ENCODE results near the gene KCND3. TPM values are rescaled to one million over a fixed set of nuclear protein-coding genes. Genes with fewer than 3 reads are reported as not detected.

Gene KCND3
- total RNA-seq, 1 experiment from 2014 or later = 0.15 TPM

DNA sequence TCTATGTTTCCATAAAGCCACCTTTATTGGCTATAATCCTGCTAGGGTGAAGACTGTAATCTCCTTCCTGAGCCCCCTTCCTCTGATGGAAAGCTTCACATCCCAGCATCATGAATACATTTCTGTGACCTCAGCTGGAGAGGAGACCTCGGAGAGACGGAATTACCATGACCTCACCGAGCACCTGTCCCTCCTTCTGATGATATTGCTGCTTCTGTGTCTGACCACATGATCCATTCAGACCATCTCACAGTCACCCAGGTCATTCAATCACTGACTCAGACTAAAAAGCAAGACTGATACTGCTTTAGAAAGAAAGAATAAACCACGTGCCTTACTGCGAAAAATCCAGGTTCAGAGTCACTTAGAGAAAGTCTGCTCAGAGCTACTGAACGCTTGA is 8.8 kb downstream of the KCND3 start:
- Histone ChIP-seq H4K91ac (ENCODE audit: insufficient read length, low read depth, low read length) (no peak overlapping the region), H2BK20ac (ENCODE audit: low read depth, low read length, poor library complexity, severe bottlenecking) (no peak overlapping the region), H2BK15ac (ENCODE audit: low read depth, low read length) (no peak overlapping the region), H4K20me1 (ENCODE audit: control insufficient read depth, insufficient read depth, insufficient read length) (no peaks in the 10 kb centered on the region), H3K27me3 (ENCODE audit: insufficient read depth, low read length) (no peaks in the 10 kb centered on the region), H4K5ac (ENCODE audit: insufficient read length, low read depth, low read length) (no peak overlapping the region), H3K9me3 (ENCODE audit: control insufficient read depth, low read depth, low read length) (no peaks in the 10 kb centered on the region), H2BK5ac (ENCODE audit: insufficient read length, low read length) (no peak overlapping the region), H4K8ac (replicated peaks; ENCODE audit: insufficient read length, low read depth, low read length) (no peak overlapping the region), H3K4ac (ENCODE audit: low read depth, low read length) (no peak overlapping the region), H3K14ac (ENCODE audit: insufficient read depth, low read length) (no peak overlapping the region), H3K79me2 (ENCODE audit: insufficient read depth, low read length) (no peaks in the 10 kb centered on the region), H3K27ac (ENCODE audit: insufficient read length, low read depth, low read length) (no peak overlapping the region), H3K18ac (ENCODE audit: insufficient read length, low read depth, low read length) (no peak overlapping the region), H3T11ph (ENCODE audit: low read length) (no peak overlapping the region), H3K4me2 (ENCODE audit: insufficient read depth, insufficient read length, low read length) (no peak overlapping the region), H2BK120ac (ENCODE audit: low read depth, low read length, poor library complexity, severe bottlenecking) (no peak overlapping the region), H3K23ac (ENCODE audit: insufficient read length, low read depth, low read length) (no peak overlapping the region), H2AK5ac (ENCODE audit: insufficient read length, low read length) (no peak overlapping the region), H3K9ac (ENCODE audit: extremely low read depth, insufficient read length, low read length) (no peak overlapping the region), H3K23me2 (ENCODE audit: insufficient read length, low read depth, low read length, poor library complexity, severe bottlenecking) (no peaks in the 10 kb centered on the region), H2BK12ac (ENCODE audit: insufficient read length, low read depth, low read length) (no peak overlapping the region), H3K56ac (ENCODE audit: insufficient read length, low read depth, low read length) (no peak overlapping the region), H3K79me1 (ENCODE audit: insufficient read depth, low read depth, low read length, poor library complexity, severe bottlenecking) (no peaks in the 10 kb centered on the region), H2AFZ (ENCODE audit: low read length) (no peak overlapping the region), H3K4me1 (ENCODE audit: insufficient read depth, low read length) (peaks cover 2% of the 10 kb centered on the region; the same call in 1 of the 2 replicates)
- Mint-ChIP-seq H3K9me3 (peaks cover 5 to 8% of the 10 kb centered on the region in 2 experiments; a peak in 4 of 5 replicates), H3K36me3 (ENCODE audit: insufficient read depth in 1 of 3, low read depth in 3 of 3) (peaks cover 2 to 7% (median 5%) of the 10 kb centered on the region in 3 experiments; a peak in 4 of 7 replicates), H3K27me3 (ENCODE audit: low read depth) (peaks cover 69% of the 10 kb centered on the region), H3K4me3 (no peak overlapping the region), H3K27ac (no peak overlapping the region), H3K4me1 (peaks cover 19 to 20% of the 10 kb centered on the region in 2 experiments)
- TF ChIP-seq, protein P1, sequence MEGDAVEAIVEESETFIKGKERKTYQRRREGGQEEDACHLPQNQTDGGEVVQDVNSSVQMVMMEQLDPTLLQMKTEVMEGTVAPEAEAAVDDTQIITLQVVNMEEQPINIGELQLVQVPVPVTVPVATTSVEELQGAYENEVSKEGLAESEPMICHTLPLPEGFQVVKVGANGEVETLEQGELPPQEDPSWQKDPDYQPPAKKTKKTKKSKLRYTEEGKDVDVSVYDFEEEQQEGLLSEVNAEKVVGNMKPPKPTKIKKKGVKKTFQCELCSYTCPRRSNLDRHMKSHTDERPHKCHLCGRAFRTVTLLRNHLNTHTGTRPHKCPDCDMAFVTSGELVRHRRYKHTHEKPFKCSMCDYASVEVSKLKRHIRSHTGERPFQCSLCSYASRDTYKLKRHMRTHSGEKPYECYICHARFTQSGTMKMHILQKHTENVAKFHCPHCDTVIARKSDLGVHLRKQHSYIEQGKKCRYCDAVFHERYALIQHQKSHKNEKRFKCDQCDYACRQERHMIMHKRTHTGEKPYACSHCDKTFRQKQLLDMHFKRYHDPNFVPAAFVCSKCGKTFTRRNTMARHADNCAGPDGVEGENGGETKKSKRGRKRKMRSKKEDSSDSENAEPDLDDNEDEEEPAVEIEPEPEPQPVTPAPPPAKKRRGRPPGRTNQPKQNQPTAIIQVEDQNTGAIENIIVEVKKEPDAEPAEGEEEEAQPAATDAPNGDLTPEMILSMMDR (conservative IDR thresholded peaks at IDR 0.05) = no peak
- DNase-seq = no peak
- WGBS (ENCODE audit: extremely low coverage, insufficient read length, low lambda C conversion rate) = no CpG with 5 or more reads among the region's 6 CpGs

Measured in H9 (cell line).